Esophagus mucosa (tissue), 1 donor: ENCODE measurements around the gene ADGB. TPM values are rescaled to one million over a fixed set of nuclear protein-coding genes. Genes with fewer than 3 reads are reported as not detected.

ENCODE experiments used
- ATAC-seq: fragments of 200-7000 bp; cut with Tn5 transposase; one replicate; pipeline ENCODE4 v1.9.1; 2020
- total RNA-seq: library from RNA; stranded (reverse); gene quantifications from one replicate; pipeline ENCODE4 v1.2.4, GENCODE V29; 2023
- donor health status: DM: yes; HTN: yes; CAD: no.

ADGB gene
- total RNA-seq, 1 donor from 2014 or later, result not detected

DNA sequence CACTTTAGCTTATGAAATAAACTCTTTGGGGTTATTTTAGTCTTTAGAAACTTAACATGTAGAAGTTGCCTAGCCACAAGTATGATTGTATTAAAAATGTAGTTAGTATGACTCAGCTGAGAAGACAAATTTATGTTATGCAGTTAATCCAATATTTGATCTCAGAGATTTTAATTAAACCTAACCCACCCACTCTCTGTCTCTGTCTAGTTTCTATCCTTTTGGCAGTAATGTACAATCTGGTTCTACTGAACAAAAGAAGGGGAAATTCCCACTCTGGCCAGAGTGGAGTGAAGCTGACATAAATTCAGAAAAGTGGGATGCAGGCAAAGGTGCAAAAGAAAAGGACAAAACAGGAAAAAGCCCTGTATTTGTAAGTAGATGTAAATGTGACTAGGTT is 36.4 kb downstream of the ADGB start:
- no peak for ATAC-seq

DNA sequence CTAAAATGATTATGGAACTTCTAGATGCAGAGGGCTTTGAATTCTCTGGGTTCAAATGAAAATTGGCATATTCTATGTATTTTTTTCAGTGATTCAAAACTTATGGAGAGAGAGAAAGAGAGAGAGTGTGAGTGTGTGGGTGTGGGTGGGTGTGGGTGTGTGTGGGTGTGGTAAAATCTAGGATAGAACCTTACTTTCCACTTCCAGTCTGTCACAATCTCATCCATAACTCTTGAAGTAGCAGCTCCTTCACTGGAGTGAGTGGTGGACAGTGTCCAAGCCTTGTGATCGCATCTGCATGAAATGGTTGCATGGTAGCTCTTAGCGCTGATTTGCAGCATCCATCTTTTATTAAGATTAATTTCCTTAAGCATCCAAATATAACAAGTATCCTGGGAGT is 37.7 kb downstream of the ADGB start:
- ATAC-seq, result no peak

DNA sequence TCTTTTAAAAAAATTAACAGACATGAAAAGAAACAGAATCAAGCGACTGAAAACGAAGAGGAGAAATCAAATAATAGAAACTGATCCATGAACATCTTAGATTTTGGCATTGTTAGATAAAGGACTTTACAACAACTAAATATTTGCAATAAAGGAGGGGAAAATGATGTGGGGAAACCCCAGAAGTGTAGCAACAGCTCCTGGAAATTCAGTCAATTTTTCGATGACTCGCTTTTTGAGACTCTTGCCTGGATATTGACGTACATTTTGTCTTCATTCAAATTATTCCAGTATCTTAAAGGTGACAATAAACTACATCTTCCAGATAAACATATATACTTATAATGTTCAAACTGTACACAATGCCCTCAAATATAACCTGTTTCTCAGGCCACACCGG is 44.1 kb downstream of the ADGB start:
- no peak for ATAC-seq

DNA sequence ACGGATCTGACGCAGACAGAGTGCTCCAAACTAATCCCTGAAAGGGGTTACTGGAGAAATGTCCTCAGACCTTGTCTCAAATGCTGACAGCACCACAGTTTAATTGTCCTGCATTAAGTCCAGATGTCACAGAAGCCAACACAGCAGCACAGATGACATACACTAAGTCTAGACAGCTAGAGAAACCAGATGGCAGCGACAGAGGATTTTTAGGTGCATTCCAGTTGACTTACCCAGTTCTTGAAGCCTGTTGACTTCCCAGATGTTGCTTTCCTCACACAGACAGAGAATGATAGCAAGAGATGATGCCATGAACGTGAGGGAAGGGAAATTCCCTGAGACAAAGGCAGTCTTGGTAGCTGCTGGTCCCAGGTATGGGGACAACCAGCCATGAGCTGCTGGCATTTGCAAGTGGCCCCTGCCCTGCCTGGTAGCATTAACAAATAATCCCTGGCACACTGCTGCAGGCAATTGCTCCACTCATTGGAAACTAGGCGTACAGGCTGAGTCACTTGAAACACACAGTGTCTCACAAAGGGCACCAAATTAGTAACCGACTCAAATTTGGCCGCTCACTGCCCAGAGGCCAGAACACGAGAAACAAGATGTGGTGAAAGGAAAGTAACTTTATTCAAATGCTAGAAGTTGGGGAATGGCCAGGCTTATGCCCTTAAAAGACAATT is 52.2 kb downstream of the ADGB start:
- ATAC-seq, result no peak

DNA sequence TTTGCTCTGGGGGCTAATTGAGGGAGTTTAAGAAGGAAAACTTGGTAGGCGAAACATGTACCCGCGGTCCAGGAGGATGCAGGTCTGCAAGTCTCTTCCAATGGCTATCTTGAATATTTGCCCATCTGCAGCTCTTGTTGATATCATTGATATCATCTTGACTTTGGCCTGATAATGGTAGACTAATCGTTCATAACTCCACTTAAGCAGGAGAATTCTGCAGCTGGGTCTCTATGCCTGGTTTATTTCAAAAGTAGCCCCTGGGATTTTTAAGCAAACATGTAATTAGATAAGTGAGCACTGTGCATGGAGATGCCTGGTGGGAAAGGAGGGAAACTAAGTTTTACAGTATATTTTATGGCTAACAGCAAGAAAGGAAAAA is 52.7 kb downstream of the ADGB start:
- no peak for ATAC-seq

DNA sequence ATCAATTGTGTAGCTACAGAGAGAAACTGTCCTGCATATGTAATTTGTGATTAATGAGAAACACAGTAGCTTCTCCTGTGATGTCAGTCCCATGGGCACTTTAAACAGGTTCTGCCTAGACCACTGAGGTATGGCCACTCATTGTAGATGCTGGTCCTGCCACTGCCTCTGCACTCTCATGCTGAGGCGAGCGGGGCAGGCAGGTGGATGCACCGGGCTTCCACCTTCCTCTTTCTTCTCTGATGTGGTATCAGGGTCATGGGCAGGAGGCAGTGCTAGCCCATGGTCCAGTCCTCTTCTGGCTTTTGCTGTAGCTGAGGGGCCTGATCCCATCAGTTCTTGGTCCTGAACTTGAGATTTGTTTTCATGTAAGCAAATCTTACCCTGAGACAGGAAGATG is 58.7 kb downstream of the ADGB start:
- no peak for ATAC-seq

DNA sequence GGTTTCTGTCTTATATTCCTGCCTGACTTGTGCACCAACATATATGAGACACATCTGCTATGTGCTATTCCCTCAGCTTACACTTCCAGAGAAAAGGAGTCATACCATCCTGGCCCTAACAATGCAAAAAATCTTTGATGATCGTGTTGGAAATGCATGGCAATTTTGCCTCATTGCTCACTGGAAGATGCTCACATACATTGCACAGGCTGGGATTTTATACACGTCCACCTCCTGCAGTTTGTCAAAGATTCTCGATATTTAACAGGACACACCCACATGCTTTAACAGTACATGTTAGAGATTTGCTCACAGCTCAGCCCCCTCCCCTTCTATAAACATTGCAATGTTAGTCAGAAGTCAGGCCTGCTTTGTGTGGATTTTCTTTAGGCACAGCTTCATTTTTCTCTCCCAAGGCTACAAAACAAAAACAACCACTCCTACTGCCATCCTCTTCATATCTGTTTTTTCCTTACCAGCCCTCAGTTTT is 66.1 kb downstream of the ADGB start:
- no peak for ATAC-seq

DNA sequence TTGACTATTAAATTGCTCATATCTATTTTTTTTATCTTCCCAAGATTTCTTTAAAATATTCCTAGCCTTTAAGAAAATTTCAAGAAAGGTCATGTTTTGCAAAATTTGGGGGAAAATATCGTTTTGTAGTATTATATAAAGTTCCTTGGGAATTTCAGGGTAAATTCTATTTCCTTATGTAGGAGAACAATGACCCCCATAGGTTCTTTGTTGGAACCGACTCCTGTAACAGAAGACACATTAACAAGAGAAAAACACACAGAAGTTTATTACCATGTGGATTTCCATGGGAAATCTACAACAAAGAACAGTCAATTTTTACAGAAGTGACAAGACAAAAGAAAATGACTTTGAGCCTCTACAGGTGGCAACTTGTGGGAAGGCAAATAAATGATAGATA is 68.1 kb downstream of the ADGB start:
- no peak for ATAC-seq

DNA sequence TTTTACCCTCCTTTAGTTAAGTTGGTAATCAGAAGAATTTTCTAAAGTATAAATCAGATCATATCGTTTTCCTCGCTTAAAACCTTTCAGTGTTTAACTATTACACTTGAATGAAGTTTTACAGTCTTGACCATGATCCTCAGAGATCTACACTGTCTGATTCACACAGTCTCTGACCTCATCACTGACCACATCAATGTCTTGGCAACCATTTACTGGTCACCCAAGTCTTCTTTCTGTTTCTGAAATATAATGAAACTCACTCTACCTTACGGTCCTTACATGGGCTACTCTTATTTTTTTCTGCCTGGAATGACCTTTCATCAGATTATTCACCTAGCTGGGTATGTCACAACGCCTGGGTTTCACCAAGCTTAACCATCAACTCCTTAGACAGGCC is 71.4 kb downstream of the ADGB start:
- ATAC-seq, result no peak

DNA sequence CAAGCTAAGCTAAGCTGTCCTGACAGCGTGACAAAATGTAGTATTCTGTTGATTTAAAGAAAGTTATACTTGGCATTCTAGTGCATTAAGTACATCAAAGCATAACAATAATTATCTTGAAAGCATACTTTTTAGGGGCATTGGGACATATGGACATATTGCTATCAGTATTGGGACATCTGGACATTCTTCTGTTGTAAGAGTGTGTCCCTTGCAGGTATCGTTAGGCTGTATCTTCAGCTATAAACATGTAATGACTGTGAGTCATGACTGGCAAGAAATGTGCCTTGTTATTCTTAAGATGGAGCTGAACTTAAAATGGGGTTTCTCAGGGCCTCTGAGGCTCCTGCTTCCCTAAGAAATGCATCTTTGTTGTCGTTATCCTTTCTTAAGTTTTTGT is 74.3 kb downstream of the ADGB start:
- no peak for ATAC-seq

DNA sequence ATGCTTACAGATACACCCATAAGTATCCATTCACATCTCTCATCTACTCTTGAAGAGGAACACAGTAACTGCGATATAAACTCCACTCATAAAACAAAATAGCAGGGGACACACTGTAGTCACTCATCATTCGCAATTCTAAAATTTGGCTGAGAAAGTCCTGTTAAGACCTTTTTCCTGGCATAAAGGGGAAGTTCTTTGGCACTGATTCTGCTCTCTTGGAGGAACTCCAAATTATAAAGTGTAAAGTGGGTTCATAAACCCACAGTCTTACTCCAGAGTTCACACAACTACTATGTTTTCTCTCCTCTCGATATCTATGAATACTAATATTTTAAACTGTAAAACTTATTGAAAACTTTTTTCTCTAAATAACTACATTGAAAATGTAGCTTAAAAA is 80.6 kb downstream of the ADGB start:
- ATAC-seq, result no peak

DNA sequence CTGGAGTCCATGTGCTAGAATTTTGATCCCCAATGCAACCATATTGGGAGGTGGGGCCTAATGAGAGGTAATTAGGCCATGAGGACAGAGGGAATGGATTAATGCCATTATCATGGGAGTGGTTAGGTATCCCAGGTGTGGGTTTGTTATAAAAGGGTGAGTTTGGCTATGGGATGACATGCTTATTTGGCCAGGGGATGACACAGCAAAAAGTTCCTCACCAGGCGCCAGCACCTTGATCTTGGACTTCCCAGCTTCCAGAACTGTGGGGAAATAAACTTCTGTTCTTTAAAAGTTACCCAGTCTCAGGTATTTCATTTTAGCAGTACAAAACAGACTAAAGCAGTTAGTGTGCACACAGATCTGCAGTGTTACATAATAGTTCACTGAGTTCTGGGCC is 84.1 kb downstream of the ADGB start:
- no peak for ATAC-seq

DNA sequence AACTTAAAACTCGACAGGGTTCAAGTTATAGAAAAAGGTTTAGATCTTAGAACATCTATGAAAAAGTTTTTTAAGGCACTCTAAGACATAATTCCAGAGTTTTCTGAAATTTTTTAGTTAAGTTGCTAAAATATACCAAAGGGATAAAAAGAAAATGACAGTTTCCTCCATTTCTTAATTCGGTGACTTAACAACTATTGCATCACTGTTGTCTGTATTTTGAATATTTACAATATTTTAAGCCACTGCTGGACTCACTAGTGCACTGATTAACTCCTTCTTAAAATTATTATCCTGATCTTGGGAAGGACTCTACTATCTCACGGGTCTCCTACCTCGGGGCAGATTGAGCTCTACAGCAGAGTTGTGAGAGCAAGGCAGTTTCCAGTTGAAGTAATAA is 91.0 kb downstream of the ADGB start:
- no peak for ATAC-seq

DNA sequence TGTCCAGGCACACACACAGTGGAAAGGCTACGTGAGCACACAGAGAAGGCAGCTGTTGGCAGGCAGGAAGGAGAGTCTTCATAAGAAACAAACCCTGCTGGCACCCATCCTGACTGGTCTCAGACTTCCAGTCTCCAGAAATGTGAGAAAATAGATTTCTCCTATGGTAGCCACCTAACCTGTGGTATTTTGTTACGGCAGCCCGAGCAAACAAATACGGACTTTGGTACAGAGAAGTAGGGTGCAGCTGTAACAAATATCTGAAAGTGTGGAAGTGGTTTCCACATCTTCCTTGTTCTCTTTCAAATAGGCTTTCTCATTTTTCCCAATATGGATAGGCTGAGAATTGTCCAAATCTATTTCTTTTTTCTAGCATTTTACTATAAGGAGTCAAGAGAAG is 94.6 kb downstream of the ADGB start:
- ATAC-seq, result no peak

DNA sequence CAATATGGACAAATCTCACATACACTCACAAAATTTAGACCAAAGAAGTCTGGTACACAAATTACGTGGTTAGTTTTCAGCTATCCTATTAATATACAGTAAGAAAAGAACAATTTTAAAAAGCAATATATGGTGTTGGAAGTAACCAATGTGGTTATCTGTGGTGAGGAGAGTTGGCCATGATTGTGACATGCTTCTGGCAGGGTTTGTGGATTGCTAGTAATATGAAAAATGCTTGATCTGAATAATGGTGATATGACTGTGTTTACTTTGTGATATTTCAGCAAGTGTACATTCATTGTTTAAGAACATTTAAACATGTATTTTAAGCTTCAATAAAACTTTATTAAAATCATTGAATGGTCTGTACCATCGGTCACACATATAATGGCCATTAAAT is 99.1 kb downstream of the ADGB start:
- ATAC-seq, result no peak

DNA sequence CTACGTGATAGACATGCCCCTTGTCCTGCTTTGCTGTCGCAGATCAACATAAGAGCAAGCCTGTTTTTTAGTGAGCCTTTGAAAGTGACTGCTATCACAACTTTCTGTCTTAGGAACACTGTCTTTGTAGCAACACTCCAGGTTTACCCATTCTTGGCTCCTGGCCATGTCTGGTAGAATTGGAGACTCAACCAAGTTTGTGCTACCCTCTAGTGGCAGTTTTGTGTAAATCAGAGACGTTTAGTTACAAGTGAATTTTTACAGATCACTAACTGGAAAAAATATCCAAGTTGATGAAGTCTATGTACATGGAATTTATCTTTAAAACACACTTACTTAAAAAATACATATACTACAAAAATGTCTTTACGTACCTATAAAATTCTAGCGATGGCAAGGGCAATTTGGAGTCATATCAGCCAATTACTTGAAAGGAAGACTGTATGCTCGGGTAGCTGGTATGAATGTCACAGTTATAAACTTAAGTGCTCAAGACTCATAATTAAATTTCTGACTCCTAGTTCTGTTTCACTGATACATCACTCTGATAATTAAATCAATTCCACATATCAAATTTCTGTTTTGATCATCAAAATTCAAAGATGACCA is 101.4 kb downstream of the ADGB start:
- peak; percentile 72 for ATAC-seq

DNA sequence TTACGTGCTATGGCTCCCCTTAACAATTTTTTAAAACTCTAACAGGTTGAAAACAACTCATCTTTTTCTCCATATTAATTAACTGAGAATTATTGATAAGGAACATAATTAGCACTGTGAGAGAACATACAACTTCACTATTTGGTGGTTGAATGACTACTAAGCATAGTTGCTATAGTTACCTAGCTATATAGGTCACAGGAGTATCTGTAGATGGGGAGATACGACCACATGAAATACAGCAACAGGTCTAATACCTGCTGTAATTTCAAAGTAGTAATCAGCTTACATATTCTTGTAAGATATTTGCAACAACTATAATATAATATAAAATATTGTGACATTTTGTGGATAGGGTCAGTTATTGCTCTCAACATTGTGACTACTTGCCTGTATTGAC is 102.9 kb downstream of the ADGB start:
- no peak for ATAC-seq

DNA sequence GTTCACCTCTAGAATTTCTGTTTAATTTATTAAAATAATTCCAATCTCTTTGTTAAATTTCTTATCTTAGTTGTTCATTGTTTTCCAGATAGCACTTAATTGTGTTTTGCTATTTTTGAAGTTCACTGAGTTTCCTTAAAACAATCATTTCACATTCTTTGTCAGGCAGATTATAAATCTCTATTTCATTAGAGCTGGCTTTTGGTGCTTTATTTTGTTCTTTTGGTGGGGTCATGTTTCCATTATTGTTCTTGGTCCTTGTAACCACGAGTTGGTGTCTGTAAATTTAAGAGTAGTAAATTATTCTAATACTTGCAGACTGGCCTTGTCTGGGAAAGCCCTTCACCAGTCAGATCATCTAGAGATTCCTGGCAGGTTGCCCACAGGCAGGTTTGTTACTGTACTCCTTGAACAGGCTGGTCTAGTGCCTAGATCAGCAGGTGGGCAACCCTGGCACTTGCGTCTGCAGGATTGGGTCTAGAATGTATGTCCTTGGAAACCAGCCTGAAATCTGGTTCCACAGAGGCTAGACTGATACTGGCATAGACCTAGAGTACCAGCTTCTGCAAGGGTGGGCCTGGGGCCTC is 110.4 kb downstream of the ADGB start:
- ATAC-seq, result no peak

DNA sequence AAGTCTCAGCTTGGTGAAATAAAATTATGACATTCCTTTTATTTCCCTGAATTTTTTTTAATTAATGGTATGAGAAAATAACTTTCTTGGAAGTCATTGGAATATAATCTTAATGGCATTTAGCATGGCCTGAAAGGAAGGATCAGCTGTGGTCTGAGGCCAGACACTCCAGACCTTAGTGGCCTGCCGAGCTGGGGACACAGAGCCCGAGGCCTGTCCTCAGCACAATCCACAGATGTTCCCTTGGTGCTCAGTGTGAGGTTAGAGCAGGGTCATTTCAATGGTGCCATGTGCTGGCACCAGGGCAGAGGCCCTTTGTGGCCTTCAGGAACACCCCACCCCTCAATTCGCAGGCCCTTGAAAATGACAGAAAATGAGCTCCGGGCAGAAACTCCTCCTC is 120.6 kb downstream of the ADGB start:
- no peak for ATAC-seq

DNA sequence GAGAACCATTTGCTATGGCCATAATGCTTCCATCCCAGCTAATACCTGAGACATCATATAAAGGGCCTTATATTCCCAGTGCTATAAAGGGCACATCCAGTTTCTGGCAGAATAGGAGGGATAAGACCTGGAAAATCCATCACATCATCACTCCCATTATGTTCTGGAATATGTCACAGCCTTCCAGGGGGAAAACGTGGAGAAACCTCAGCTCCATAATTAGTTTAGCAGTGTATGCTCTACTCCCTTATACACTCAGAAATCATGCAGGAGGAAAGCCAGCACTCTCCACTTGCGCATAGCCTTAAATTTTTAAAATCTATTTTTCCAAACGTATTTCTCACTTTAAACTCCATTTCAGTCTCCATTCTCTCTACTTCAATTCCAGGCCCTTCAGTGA is 140.9 kb downstream of the ADGB start:
- no peak for ATAC-seq

DNA sequence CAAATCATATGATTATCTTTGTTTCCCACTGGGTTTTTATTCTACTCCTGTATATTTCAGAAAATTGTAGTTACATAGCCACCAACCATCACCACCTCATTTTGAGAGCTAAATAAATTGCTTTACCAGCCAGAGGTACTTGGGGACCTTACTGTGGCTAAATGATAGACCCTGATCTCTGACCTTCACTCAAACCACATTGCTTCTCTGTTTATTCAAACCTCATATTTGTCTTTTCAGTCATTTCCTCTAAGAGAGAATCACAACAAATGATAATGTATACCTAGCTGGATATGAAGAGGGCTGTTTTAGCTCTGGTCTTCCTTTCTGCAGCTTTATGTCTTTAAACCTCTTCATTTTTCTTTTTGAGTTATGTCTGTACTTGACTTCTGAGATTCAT is 142.8 kb downstream of the ADGB start:
- no peak for ATAC-seq

DNA sequence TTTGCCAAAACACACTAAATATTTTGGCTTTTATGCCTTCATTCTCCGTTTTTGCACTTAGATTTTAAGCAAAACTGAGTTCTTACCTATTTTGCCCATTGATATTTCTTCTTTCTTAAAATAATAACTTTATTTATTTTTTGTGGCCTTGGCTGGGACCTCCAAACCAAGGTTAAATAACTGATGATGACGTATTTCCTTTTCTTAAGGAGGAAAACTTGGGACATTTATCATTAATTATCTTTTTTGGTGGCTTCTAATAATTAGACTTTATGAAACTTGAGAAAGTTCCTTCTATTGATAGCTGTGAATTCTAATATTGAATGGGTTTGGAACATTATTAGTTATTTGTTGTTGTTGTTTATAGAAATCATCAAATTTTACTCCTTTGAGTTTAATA is 154.5 kb downstream of the ADGB start:
- ATAC-seq, result no peak

DNA sequence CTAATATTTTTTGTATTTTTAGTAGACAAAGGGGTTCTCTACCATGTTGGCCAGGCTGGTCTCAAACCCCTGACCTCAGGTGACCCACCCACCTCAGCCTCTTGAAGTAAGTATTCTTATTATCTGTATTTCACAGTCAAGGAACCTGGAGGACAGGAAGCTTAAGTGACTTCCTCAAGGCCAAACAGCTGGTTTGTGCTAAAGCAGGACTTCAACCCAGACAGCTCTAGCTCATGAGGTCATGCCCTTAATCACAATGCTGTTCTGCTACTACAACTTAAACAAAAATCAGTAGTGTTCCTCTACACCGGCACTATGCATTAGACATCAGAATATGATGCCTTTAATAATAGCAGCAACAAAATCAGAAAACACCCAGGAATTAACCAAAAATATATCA is 168.9 kb downstream of the ADGB start:
- no peak for ATAC-seq

DNA sequence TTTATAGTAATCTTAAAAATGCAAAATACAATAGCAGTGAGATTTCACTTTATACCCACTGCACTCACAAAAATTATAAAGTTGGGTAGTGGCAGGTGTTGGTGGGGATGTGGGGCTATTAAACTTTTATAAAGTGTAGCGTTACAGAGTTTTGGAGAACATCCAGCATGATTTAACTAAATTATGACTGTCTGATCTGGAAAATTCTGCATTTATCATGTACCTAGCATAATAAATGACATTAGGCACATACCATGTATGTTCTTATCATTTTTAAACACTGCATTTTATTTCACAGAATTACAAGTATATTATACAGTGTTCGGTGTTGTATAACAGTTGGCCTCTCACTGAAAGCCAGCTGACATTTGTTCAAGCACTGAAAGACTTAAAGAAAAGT is 169.9 kb downstream of the ADGB start:
- no peak for ATAC-seq
